HepG2 (cell line): ENCODE data around the gene DCDC1. TPM values are rescaled to one million over a fixed set of nuclear protein-coding genes. Genes with fewer than 3 reads are reported as not detected.

Source experiments
- ATAC-seq: fragments of 200-7000 bp; cut with Tn5 transposase; 3 replicates; pipeline ENCODE4 v1.9.1; 2020; ENCODE audit warnings: mild to moderate bottlenecking, moderate library complexity
- BruUV-seq: library from RNA; stranded (reverse); fragments of 400-500 nt; replicated peaks from 2 replicates; lab custom pipeline; 2021; lab: Mats Ljungman, UMichigan
- CTCF ChIA-PET: fragments of 300-600 bp; formaldehyde crosslinking; extraction: SDS; loops from one replicate; lab custom pipeline; 2021; ENCODE audit warnings: low total read pairs, inconsistent platforms, low intra/inter-chr PET ratio; lab: Yijun Ruan, JAX
- POLR2A ChIA-PET: fragments of 350-600 bp; sonication (Branson Sonifier 250); formaldehyde crosslinking; loops from one replicate; lab custom pipeline; 2020; ENCODE audit warnings: antibody characterized with exemption, inconsistent platforms; lab: Yijun Ruan, JAX
- DNase-seq: peaks from one replicate; pipeline ENCODE4 v3.0.0-alpha.2; 2015; ENCODE audit warnings: low spot score
- FAIRE-seq: peaks from 3 replicates; lab custom pipeline; 2011; peaks lifted over from hg19 to GRCh38; lab: Jason Lieb, UNC
- H2AFZ ChIP-seq: one replicate; pipeline ENCODE4 v1.6.1; 2011; ENCODE audit warnings: low read length, inconsistent platforms
- H3K27ac ChIP-seq: fragments of 300-600 bp; 3 replicates; pipeline ENCODE4 v1.8.0; 2011; ENCODE audit warnings: mixed run types, mild to moderate bottlenecking, mixed read lengths, low read length, inconsistent platforms; ENCODE audit not compliant: insufficient read depth; ENCODE audit errors: extremely low read length
- H3K27me3 ChIP-seq, 2 experiments: fragments of 200-600 bp in 1 of 2; 2 replicates in 1 of 2; 3 replicates in 1 of 2; pipeline versions ENCODE4 v1.6.0 to v1.8.0; 2011; ENCODE audit warnings: low read length in 2 of 2, mild to moderate bottlenecking in 2 of 2, moderate library complexity in 2 of 2, inconsistent platforms in 1 of 2; ENCODE audit not compliant: insufficient read depth in 2 of 2, control insufficient read depth in 1 of 2
- H3K36me3 ChIP-seq, 2 experiments: fragments of 200-600 bp in 1 of 2; replicated peaks in 1 of 2; 2 replicates in 1 of 2; 3 replicates in 1 of 2; pipeline versions ENCODE4 v1.5.1 to v1.8.0; 2011; ENCODE audit warnings: low read length in 2 of 2, inconsistent platforms in 1 of 2; ENCODE audit not compliant: insufficient read depth in 2 of 2, control insufficient read depth in 1 of 2
- H3K4me1 ChIP-seq: 2 replicates; pipeline ENCODE4 v1.5.1; 2012; ENCODE audit warnings: low read length, inconsistent platforms; ENCODE audit not compliant: insufficient read depth
- H3K4me2 ChIP-seq: 2 replicates; pipeline ENCODE4 v1.6.0; 2011; ENCODE audit warnings: low read depth, low read length, inconsistent platforms
- H3K4me3 ChIP-seq, 3 experiments: fragments of 200-600 bp in 1 of 3; sonication (generic), shearing (Covaris generic) in 1 of 3; replicated peaks in 1 of 3; 2 replicates each; pipeline ENCODE4 v1.5.1; 2011 to 2016; ENCODE audit warnings: low read length in 3 of 3, inconsistent platforms in 2 of 3, low read depth in 2 of 3, mild to moderate bottlenecking in 2 of 3, control low read depth in 1 of 3, mixed read lengths in 1 of 3; ENCODE audit not compliant: insufficient read depth in 1 of 3
- H3K79me2 ChIP-seq: one replicate; pipeline ENCODE4 v1.6.1; 2011; ENCODE audit warnings: low read length, inconsistent platforms; ENCODE audit not compliant: insufficient read depth
- H3K9ac ChIP-seq: 2 replicates; pipeline ENCODE4 v1.6.0; 2011; ENCODE audit warnings: mild to moderate bottlenecking, low read depth, low read length, inconsistent platforms; ENCODE audit not compliant: insufficient read depth
- H3K9me3 ChIP-seq: 2 replicates; pipeline ENCODE4 v1.5.1; 2012; ENCODE audit warnings: mild to moderate bottlenecking, low read length
- H4K20me1 ChIP-seq: 2 replicates; pipeline ENCODE4 v1.6.0; 2011; ENCODE audit warnings: inconsistent platforms, mild to moderate bottlenecking, low read length, moderate library complexity; ENCODE audit not compliant: insufficient read depth
- CAMTA2 ChIP-seq: sonication (generic); formaldehyde crosslinking; IDR thresholded peaks from 2 replicates; pipeline ENCODE4 v1.4.0; 2020; ENCODE audit warnings: mild to moderate bottlenecking, missing genetic modification reagents, borderline replicate concordance
- CBX1 ChIP-seq: IDR thresholded peaks from one replicate; pipeline ENCODE4 v1.6.1; 2016; ENCODE audit warnings: antibody characterized with exemption, low read depth
- DMAP1 ChIP-seq: IDR thresholded peaks from 2 replicates; pipeline ENCODE4 v1.6.1; 2016
- IKZF1 ChIP-seq: fragments of 450-650 bp; IDR thresholded peaks from 2 replicates; pipeline ENCODE4 v1.7.1; 2016
- KAT7 ChIP-seq: IDR thresholded peaks from 2 replicates; pipeline ENCODE4 v1.6.1; 2018; ENCODE audit warnings: borderline replicate concordance, missing compliant biosample characterization
- KDM6A ChIP-seq: IDR thresholded peaks from 2 replicates; pipeline ENCODE4 v1.6.1; 2016; ENCODE audit warnings: low read depth
- PITX1 ChIP-seq: sonication (generic); formaldehyde crosslinking; IDR thresholded peaks from 2 replicates; pipeline ENCODE4 v1.5.1; 2020; ENCODE audit warnings: mild to moderate bottlenecking, missing genetic modification reagents
- RAD21 ChIP-seq: fragments of 450-650 bp; formaldehyde crosslinking; IDR thresholded peaks from 2 replicates; pipeline ENCODE4 v1.5.0; 2020; ENCODE audit warnings: mild to moderate bottlenecking
- SPEN ChIP-seq: sonication (generic); formaldehyde crosslinking; IDR thresholded peaks from 2 replicates; pipeline ENCODE4 v1.5.1; 2020; ENCODE audit warnings: low read depth, mild to moderate bottlenecking, missing genetic modification reagents
- TAF1 ChIP-seq: sonication (generic); formaldehyde crosslinking; IDR thresholded peaks from 2 replicates; pipeline ENCODE4 v1.4.0; 2020; ENCODE audit warnings: missing genetic modification reagents
- TBX3 ChIP-seq: fragments of 450-650 bp; IDR thresholded peaks from 2 replicates; pipeline ENCODE4 v1.6.1; 2017; ENCODE audit warnings: antibody characterized with exemption, mild to moderate bottlenecking, inconsistent platforms, borderline replicate concordance
- ZC3H13 ChIP-seq: sonication (generic); formaldehyde crosslinking; IDR thresholded peaks from 2 replicates; pipeline ENCODE4 v1.8.1; 2023; ENCODE audit warnings: mild to moderate bottlenecking, missing genetic modification reagents, moderate library complexity
- ZNF143 ChIP-seq: sonication (generic); formaldehyde crosslinking; IDR thresholded peaks from 2 replicates; pipeline ENCODE4 v1.4.0; 2020; ENCODE audit warnings: missing genetic modification reagents
- ZNF354B ChIP-seq: sonication (generic); formaldehyde crosslinking; IDR thresholded peaks from 2 replicates; pipeline ENCODE4 v1.8.0; 2022; ENCODE audit warnings: mild to moderate bottlenecking, missing genetic modification reagents
- ZNF510 ChIP-seq: sonication (generic); formaldehyde crosslinking; IDR thresholded peaks from 2 replicates; pipeline ENCODE4 v1.4.0; 2020; ENCODE audit warnings: low read depth, mild to moderate bottlenecking, missing genetic modification reagents
- ZNF552 ChIP-seq: sonication (generic); formaldehyde crosslinking; IDR thresholded peaks from 2 replicates; pipeline ENCODE4 v1.9.0; 2022; ENCODE audit warnings: missing genetic modification reagents, mild to moderate bottlenecking, borderline replicate concordance
- ZNF879 ChIP-seq: sonication (generic); formaldehyde crosslinking; IDR thresholded peaks from 2 replicates; pipeline ENCODE4 v1.8.1; 2023; ENCODE audit warnings: missing genetic modification reagents
- WGBS: methylation state at CpG from one replicate; pipeline ENCODE4 v1.1.6; 2017; ENCODE audit warnings: low lambda C conversion rate; 5-methylcytosine and 5-hydroxymethylcytosine counted together
- in situ Hi-C: cut with HindIII; loops from 2 replicates; pipeline ENCODE4 v1.10.0; 2017; ENCODE audit warnings: low pct_unique_long_range_greater_than_20kb; ENCODE audit not compliant: extremely low pct_ligation_motif_present
- intact Hi-C: fragments of 100-400 bp; cut with micrococcal nuclease; formaldehyde crosslinking; loops from one replicate; pipeline ENCODE4 v1.10.0; 2022; ENCODE audit not compliant: unreplicated experiment
- polyA plus RNA-seq, 8 experiments: library from polyadenylated mRNA; depleted of rRNA in 3 of 8; stranded (reverse) in 7 of 8; unstranded in 1 of 8; fragments of >200 nt; fragmentation: Illumina TruSeq in 4 of 8; extraction: Trizol in 4 of 8; gene quantifications; 2 replicates each; pipeline versions ENCODE4 v1.2.1 to v1.2.3, GENCODE V29; 2011 to 2016; ENCODE audit warnings: low read depth in 4 of 8, missing spikeins in 1 of 8, mixed read lengths in 1 of 8; ENCODE audit not compliant: insufficient read depth in 1 of 8
- total RNA-seq, 5 experiments: library from RNA; depleted of rRNA; stranded (reverse); fragments of >200 nt; fragmentation: Illumina TruSeq; extraction: Trizol; gene quantifications; 2 replicates each; pipeline ENCODE4 v1.2.3, GENCODE V29; 2016; ENCODE audit warnings: low read depth in 1 of 5
- TF ChIP-seq, protein P1 (sequence below): sonication (generic); formaldehyde crosslinking; IDR thresholded peaks from 2 replicates; pipeline ENCODE4 v1.5.1; 2020; ENCODE audit warnings: mild to moderate bottlenecking, missing genetic modification reagents, moderate library complexity

Gene DCDC1
- total and polyA plus RNA-seq, 2 of the 13 experiments (the other 11 are each of a cell fraction or from before 2014, with no cell fraction given): 0.12 to 0.27 TPM

DNA sequence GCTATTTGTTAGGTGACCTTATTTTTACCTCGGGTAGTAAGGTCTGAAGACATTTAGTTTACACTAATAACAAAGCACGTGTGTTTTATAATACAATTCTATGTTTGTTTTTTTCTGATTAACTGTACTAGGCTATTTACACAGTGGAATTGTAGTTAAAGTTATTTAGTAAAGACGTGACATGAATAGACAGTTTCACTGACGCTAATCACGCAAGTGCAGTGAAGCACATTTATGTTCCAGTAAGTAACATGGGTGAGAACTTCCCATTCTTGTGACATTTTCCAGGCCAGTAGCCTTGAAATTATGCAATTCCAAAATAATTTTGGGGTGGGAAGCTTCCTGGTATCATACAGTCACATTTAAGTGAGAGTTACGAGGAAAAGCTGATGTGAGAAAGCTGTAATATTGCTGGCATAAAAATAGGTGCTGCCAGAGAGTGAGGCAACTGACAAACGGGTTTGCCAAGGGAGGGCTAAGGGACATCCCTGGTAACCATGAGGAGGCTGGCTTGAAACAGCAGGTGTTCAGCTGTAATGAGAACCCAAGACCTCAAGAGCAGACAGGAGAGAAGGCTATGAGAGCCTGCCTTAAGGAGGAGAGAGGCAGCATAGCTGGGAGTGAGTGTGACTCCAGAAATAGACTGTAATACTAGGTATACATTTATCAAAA is 378.8 kb downstream of the DCDC1 start:
- H3K9me3 ChIP-seq: no peaks in the 10 kb centered on the region
- H3K4me2 ChIP-seq: no peak overlapping the region
- in situ Hi-C loops (no loop called here), intact Hi-C loops (no loop called here)
- no TSS peak for BruUV-seq
- H2AFZ ChIP-seq: no peak overlapping the region
- no peaks in the 10 kb centered on the region for H3K27me3 ChIP-seq
- no peak overlapping the region for H3K9ac ChIP-seq
- no peak overlapping the region for H3K27ac ChIP-seq
- no peak overlapping the region for H3K4me3 ChIP-seq
- H3K4me1 ChIP-seq: peaks cover 27% of the 10 kb centered on the region
- TF ChIP-seq TBX3 (no peak), TAF1 (no peak), ZNF879 (CRISPR knock-in tag) (no peak), RAD21 (CRISPR knock-in tag) (no peak), CBX1 (no peak)
- CTCF ChIA-PET: no interaction called here
- no peaks in the 10 kb centered on the region for H4K20me1 ChIP-seq
- WGBS: 81% methylated on average over 7 of the region's 7 CpGs
- no peak for ATAC-seq
- POLR2A ChIA-PET: no interaction called here
- DNase-seq: no peak
- H3K36me3 ChIP-seq: no peaks in the 10 kb centered on the region
- FAIRE-seq: no peak
- no peaks in the 10 kb centered on the region for H3K79me2 ChIP-seq

DNA sequence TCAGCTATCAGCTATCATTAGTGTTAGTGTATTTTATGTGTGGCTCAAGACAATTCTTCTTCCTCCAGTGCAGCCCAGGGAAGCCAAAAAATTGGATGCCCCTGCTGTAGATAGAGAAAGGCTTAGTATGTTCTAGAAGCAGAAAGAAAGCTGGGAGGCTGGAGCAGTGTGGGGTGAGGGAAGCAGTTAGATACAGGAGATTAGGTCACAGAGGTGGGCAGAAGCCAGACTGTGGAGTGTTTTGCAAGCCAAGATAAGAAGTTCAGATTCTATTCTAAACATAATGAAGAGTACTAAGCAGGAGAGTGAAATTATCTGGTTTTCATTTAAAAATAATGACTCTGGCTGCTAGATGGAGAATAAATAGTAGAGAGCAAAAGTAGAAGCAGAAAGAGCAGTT is 381.7 kb downstream of the DCDC1 start:
- no peak for ATAC-seq
- CTCF ChIA-PET: no interaction called here
- TF ChIP-seq ZNF354B (CRISPR knock-in tag) (no peak), CAMTA2 (CRISPR knock-in tag) (no peak), ZNF143 (CRISPR knock-in tag) (no peak), KAT7 (no peak), PITX1 (CRISPR knock-in tag) (no peak), ZC3H13 (no peak), KDM6A (CRISPR knock-in tag) (no peak), DMAP1 (CRISPR knock-in tag) (no peak), IKZF1 (no peak), ZNF510 (CRISPR knock-in tag) (no peak), SPEN (CRISPR knock-in tag) (no peak), ZNF552 (CRISPR knock-in tag) (no peak)
- TF ChIP-seq, protein P1, sequence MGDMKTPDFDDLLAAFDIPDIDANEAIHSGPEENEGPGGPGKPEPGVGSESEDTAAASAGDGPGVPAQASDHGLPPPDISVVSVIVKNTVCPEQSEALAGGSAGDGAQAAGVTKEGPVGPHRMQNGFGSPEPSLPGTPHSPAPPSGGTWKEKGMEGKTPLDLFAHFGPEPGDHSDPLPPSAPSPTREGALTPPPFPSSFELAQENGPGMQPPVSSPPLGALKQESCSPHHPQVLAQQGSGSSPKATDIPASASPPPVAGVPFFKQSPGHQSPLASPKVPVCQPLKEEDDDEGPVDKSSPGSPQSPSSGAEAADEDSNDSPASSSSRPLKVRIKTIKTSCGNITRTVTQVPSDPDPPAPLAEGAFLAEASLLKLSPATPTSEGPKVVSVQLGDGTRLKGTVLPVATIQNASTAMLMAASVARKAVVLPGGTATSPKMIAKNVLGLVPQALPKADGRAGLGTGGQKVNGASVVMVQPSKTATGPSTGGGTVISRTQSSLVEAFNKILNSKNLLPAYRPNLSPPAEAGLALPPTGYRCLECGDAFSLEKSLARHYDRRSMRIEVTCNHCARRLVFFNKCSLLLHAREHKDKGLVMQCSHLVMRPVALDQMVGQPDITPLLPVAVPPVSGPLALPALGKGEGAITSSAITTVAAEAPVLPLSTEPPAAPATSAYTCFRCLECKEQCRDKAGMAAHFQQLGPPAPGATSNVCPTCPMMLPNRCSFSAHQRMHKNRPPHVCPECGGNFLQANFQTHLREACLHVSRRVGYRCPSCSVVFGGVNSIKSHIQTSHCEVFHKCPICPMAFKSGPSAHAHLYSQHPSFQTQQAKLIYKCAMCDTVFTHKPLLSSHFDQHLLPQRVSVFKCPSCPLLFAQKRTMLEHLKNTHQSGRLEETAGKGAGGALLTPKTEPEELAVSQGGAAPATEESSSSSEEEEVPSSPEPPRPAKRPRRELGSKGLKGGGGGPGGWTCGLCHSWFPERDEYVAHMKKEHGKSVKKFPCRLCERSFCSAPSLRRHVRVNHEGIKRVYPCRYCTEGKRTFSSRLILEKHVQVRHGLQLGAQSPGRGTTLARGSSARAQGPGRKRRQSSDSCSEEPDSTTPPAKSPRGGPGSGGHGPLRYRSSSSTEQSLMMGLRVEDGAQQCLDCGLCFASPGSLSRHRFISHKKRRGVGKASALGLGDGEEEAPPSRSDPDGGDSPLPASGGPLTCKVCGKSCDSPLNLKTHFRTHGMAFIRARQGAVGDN (CRISPR knock-in tag): no peak

More for the DNA sequence above, 381.7 kb downstream of the DCDC1 start:
- Histone ChIP-seq H3K4me1 (peaks cover 43% of the 10 kb centered on the region), H3K79me2 (no peaks in the 10 kb centered on the region), H2AFZ (no peak overlapping the region), H3K4me3 (no peak overlapping the region), H3K4me2 (no peak overlapping the region), H3K9me3 (no peaks in the 10 kb centered on the region), H3K36me3 (no peaks in the 10 kb centered on the region), H4K20me1 (no peaks in the 10 kb centered on the region), H3K27me3 (no peaks in the 10 kb centered on the region), H3K9ac (no peak overlapping the region), H3K27ac (no peak overlapping the region)
- no TSS peak for BruUV-seq
- in situ Hi-C loops (no loop called here), intact Hi-C loops (no loop called here)
- DNase-seq (no peak), FAIRE-seq (no peak)
- POLR2A ChIA-PET: no interaction called here
